ENCODE measurements around the gene OR1L4. TPM values are rescaled to one million over a fixed set of nuclear protein-coding genes. Genes with fewer than 3 reads are reported as not detected.

Gene OR1L4, protein sequence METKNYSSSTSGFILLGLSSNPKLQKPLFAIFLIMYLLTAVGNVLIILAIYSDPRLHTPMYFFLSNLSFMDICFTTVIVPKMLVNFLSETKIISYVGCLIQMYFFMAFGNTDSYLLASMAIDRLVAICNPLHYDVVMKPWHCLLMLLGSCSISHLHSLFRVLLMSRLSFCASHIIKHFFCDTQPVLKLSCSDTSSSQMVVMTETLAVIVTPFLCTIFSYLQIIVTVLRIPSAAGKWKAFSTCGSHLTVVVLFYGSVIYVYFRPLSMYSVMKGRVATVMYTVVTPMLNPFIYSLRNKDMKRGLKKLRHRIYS
- total RNA-seq (ENCODE audit: low replicate concordance) = not detected in 2 replicates
- long read RNA-seq = 0 reads

DNA sequence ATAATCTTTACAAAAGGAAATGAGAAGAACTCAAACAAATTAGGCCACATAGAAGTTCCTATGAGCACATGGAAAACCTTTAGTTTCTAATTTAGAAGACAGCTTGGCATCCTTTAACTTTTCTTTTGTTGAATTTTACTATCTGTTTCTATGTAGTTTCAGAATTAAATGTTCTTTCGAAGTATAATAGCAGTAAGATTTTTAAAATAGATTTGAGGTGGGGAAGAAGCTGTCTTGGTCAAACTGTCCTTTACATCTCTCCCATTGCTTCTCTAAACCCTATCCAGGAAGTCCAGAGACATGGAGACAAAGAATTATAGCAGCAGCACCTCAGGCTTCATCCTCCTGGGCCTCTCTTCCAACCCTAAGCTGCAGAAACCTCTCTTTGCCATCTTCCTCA, at the start of gene OR1L4:
Gene OR1L4, plus strand, starts transcription at position 301 of the 400 bp plus-strand sequence. Its CDS starts 0 bp downstream, at position 301.
- Mint-ChIP-seq H3K9me3 (peaks cover 8% of the 10 kb centered on the region), H3K27ac (no peak within 1 kb of the TSS)
- TF ChIP-seq, protein P1, sequence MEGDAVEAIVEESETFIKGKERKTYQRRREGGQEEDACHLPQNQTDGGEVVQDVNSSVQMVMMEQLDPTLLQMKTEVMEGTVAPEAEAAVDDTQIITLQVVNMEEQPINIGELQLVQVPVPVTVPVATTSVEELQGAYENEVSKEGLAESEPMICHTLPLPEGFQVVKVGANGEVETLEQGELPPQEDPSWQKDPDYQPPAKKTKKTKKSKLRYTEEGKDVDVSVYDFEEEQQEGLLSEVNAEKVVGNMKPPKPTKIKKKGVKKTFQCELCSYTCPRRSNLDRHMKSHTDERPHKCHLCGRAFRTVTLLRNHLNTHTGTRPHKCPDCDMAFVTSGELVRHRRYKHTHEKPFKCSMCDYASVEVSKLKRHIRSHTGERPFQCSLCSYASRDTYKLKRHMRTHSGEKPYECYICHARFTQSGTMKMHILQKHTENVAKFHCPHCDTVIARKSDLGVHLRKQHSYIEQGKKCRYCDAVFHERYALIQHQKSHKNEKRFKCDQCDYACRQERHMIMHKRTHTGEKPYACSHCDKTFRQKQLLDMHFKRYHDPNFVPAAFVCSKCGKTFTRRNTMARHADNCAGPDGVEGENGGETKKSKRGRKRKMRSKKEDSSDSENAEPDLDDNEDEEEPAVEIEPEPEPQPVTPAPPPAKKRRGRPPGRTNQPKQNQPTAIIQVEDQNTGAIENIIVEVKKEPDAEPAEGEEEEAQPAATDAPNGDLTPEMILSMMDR (conservative IDR thresholded peaks at IDR 0.05) = no peak

DNA sequence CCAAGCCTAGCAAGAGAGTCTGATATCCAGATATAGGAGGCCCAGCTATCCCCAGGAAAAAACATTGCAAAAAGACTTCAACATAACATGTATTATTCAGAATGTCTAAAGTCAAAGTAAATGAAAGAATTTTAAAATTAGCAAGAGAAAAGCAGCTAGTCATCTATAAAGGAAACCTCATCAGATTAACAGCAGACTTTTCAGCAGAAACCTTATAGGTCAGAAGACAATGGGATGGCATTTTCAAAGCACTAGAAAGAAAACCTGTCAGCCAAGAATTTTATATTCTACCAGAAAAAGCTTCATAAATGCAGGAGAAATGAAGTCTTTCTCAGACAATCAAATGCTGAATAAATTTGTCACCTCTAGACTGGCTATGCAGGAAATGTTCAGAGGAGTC, 38.9 kb upstream of the OR1L4 start:
- Mint-ChIP-seq H3K36me3 (no peaks in the 10 kb centered on the region), H3K9me3 (no peaks in the 10 kb centered on the region), H3K27me3 (no peaks in the 10 kb centered on the region), H3K4me3 (no peak overlapping the region), H3K4me1 (ENCODE audit: unreplicated experiment) (no peaks in the 10 kb centered on the region), H3K27ac (no peak overlapping the region)
- TF ChIP-seq, protein P1 (conservative IDR thresholded peaks at IDR 0.05) = no peak
- no peak for DNase-seq (ENCODE audit: extremely low spot score, unreplicated experiment)

More for the DNA sequence above, at the start of gene OR1L4:
- H3K27me3 Mint-ChIP-seq = no peaks in the 10 kb centered on the region
- no peaks in the 10 kb centered on the region for H3K4me1 Mint-ChIP-seq (ENCODE audit: unreplicated experiment)
- no peak within 1 kb of the TSS for H3K4me3 Mint-ChIP-seq
- H3K36me3 Mint-ChIP-seq = no peaks in the 10 kb centered on the region
- DNase-seq (ENCODE audit: extremely low spot score, unreplicated experiment) = no peak

GRCh38 chr9:122695696-122696095, 28.1 kb upstream of the OR1L4 start:
- Mint-ChIP-seq H3K36me3 (no peaks in the 10 kb centered on the region), H3K27ac (no peak overlapping the region), H3K27me3 (peaks cover 6% of the 10 kb centered on the region), H3K4me3 (no peak overlapping the region), H3K4me1 (ENCODE audit: unreplicated experiment) (no peaks in the 10 kb centered on the region), H3K9me3 (peaks cover 6% of the 10 kb centered on the region)
- TF ChIP-seq, protein P1 (conservative IDR thresholded peaks at IDR 0.05) = no peak
- no peak for DNase-seq (ENCODE audit: extremely low spot score, unreplicated experiment)

DNA sequence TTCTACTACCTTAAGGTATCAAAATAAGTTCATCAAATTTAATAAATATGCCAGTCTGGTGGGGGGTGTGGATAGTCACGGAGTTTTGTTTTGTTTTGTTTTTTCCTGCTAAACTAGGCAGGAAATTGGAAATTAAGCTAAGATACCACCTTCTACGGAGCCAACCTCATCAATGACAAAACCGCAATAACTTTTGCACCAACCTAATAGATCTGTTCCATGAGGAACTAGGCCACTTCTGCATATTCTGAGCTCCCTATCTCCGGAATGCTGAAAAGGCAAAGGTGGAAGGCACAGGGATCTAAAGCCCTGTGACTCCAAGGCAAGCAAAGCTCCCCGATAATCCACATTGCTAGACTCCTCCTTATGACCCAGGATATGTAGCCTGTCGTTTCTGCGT, 5.8 kb upstream of the OR1L4 start:
- no peak overlapping the region for H3K4me3 Mint-ChIP-seq
- no peaks in the 10 kb centered on the region for H3K27me3 Mint-ChIP-seq
- no peak overlapping the region for H3K27ac Mint-ChIP-seq
- DNase-seq (ENCODE audit: extremely low spot score, unreplicated experiment) = no peak
- TF ChIP-seq, protein P1 (conservative IDR thresholded peaks at IDR 0.05) = no peak
- H3K4me1 Mint-ChIP-seq (ENCODE audit: unreplicated experiment) = no peaks in the 10 kb centered on the region
- H3K36me3 Mint-ChIP-seq = no peaks in the 10 kb centered on the region
- H3K9me3 Mint-ChIP-seq = peaks cover 4% of the 10 kb centered on the region

DNA sequence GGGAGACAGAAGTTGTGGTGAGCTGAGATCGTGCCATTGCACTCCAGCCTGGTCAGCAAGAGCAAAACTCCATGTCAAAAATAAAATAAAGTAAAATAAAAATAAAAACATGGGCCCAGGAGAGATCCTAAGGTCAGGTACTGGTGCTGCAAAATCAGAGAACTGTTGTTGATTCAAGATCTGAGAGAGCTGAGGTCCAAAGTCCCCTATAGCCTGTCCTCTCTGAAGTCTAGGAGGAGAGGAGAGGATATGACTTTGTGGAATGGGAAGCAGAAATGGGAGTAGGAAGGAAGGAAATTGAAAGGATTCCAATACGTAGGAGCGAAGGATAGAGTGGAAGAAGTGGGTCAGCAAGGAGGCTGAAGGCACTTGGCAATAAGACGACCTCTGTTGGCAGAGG, 4.6 kb upstream of the OR1L4 start:
- no peak overlapping the region for H3K4me3 Mint-ChIP-seq
- H3K27me3 Mint-ChIP-seq = no peaks in the 10 kb centered on the region
- no peak for DNase-seq (ENCODE audit: extremely low spot score, unreplicated experiment)
- no peaks in the 10 kb centered on the region for H3K36me3 Mint-ChIP-seq
- TF ChIP-seq, protein P1 (conservative IDR thresholded peaks at IDR 0.05) = no peak
- no peaks in the 10 kb centered on the region for H3K4me1 Mint-ChIP-seq (ENCODE audit: unreplicated experiment)
- peaks cover 9% of the 10 kb centered on the region for H3K9me3 Mint-ChIP-seq
- H3K27ac Mint-ChIP-seq = no peak overlapping the region

Data from type B pancreatic cell (in vitro differentiated cells).